Duodenal mucosa (tissue), 2 donors: ENCODE measurements around the gene SIL1.
"Not testable (repeated sequence)": the region's sequence is repeated elsewhere in the genome, so short reads cannot be mapped to it uniquely, and the experiment has no call there.

ENCODE experiments used
- H3K27ac ChIP-seq: one replicate; pipeline ENCODE4 v1.7.0; 2013; ENCODE audit warnings: low read depth, low read length
- H3K27me3 ChIP-seq, 2 donors: one replicate each; pipeline ENCODE4 v1.7.0; 2013; ENCODE audit warnings: low read length in 2 of 2, control low read depth in 1 of 2; ENCODE audit not compliant: insufficient read depth in 2 of 2, control insufficient read depth in 1 of 2
- H3K36me3 ChIP-seq, 2 donors: one replicate each; pipeline ENCODE4 v1.7.0; 2013; ENCODE audit warnings: low read length in 2 of 2, control low read depth in 1 of 2; ENCODE audit not compliant: insufficient read depth in 2 of 2, control insufficient read depth in 1 of 2
- H3K4me1 ChIP-seq, 2 donors: one replicate each; pipeline ENCODE4 v1.7.0; 2013; ENCODE audit warnings: low read length in 2 of 2, control low read depth in 1 of 2; ENCODE audit not compliant: insufficient read depth in 2 of 2, control insufficient read depth in 1 of 2
- H3K4me3 ChIP-seq, 2 donors: one replicate each; pipeline ENCODE4 v1.7.0; 2013; ENCODE audit warnings: low read length in 2 of 2, low read depth in 1 of 2
- H3K9ac ChIP-seq, 2 donors: one replicate each; pipeline ENCODE4 v1.7.0; 2013; ENCODE audit warnings: low read length in 2 of 2, low read depth in 1 of 2
- H3K9me3 ChIP-seq, 2 donors: one replicate each; pipeline ENCODE4 v1.7.0; 2013; ENCODE audit warnings: low read length in 2 of 2, control low read depth in 1 of 2; ENCODE audit not compliant: control insufficient read depth in 1 of 2

SIL1 gene

GRCh38 chr5:139178589-139178917 lies 19.6 kb downstream of the SIL1 start:
- peaks cover 33 to 47% of the 10 kb centered on the region in 2 donors for H3K4me1 ChIP-seq
- no peak overlapping the region for H3K27ac ChIP-seq
- peak overlapping the region in 1 of 2 donors; percentile 10 for H3K9ac ChIP-seq
- H3K36me3 ChIP-seq, result no peaks in the 10 kb centered on the region
- no peak overlapping the region for H3K4me3 ChIP-seq
- H3K9me3 ChIP-seq, result no peaks in the 10 kb centered on the region
- no peaks in the 10 kb centered on the region for H3K27me3 ChIP-seq

- H3K9ac ChIP-seq, result peak overlapping the region in 1 of 2 donors; percentile 10
Observed at GRCh38 chr5:139177809-139178588, 20.2 kb downstream of the SIL1 start.

GRCh38 chr5:139177281-139177680 lies 20.9 kb downstream of the SIL1 start:
- not testable (repeated sequence) for H3K27ac ChIP-seq, H3K27me3 ChIP-seq, H3K36me3 ChIP-seq, H3K9me3 ChIP-seq, H3K4me3 ChIP-seq, H3K9ac ChIP-seq
- H3K4me1 ChIP-seq, result peaks cover 33 to 37% of the 10 kb centered on the region in 2 donors

More at GRCh38 chr5:139177809-139178588, 20.2 kb downstream of the SIL1 start:
- no peak overlapping the region for H3K27ac ChIP-seq
- no peaks in the 10 kb centered on the region for H3K36me3 ChIP-seq
- no peaks in the 10 kb centered on the region for H3K27me3 ChIP-seq
- H3K9me3 ChIP-seq, result no peaks in the 10 kb centered on the region
- H3K4me1 ChIP-seq, result peaks cover 33 to 44% of the 10 kb centered on the region in 2 donors
- H3K4me3 ChIP-seq, result peak overlapping the region in 1 of 2 donors; percentile 7

GRCh38 chr5:139174382-139174781 lies 23.8 kb downstream of the SIL1 start:
- not testable (repeated sequence) for H3K4me3 ChIP-seq, H3K9ac ChIP-seq, H3K27ac ChIP-seq, H3K36me3 ChIP-seq, H3K27me3 ChIP-seq, H3K9me3 ChIP-seq
- H3K4me1 ChIP-seq, result peaks cover 19 to 20% of the 10 kb centered on the region in 2 donors

GRCh38 chr5:139171779-139172404 lies 26.3 kb downstream of the SIL1 start:
- no peaks in the 10 kb centered on the region for H3K4me1 ChIP-seq
- H3K4me3 ChIP-seq, result no peak overlapping the region
- H3K36me3 ChIP-seq, result no peaks in the 10 kb centered on the region
- no peaks in the 10 kb centered on the region for H3K27me3 ChIP-seq
- no peak overlapping the region for H3K27ac ChIP-seq
- peaks cover 0 to 8% of the 10 kb centered on the region in 2 donors for H3K9me3 ChIP-seq
- no peak overlapping the region for H3K9ac ChIP-seq

- no peak overlapping the region for H3K27ac ChIP-seq
- no peak overlapping the region for H3K9ac ChIP-seq
- no peak overlapping the region for H3K4me3 ChIP-seq
- no peaks in the 10 kb centered on the region for H3K27me3 ChIP-seq
- H3K4me1 ChIP-seq, result peaks cover 6 to 9% of the 10 kb centered on the region in 2 donors
- no peaks in the 10 kb centered on the region for H3K36me3 ChIP-seq
- peaks cover 0 to 8% of the 10 kb centered on the region in 2 donors for H3K9me3 ChIP-seq
Observed at GRCh38 chr5:139167952-139168720, 30.0 kb downstream of the SIL1 start.

GRCh38 chr5:139167533-139167932 lies 30.6 kb downstream of the SIL1 start:
- H3K9me3 ChIP-seq, result peaks cover 0 to 4% of the 10 kb centered on the region in 2 donors
- H3K36me3 ChIP-seq, result no peaks in the 10 kb centered on the region
- no peak overlapping the region for H3K4me3 ChIP-seq
- no peaks in the 10 kb centered on the region for H3K27me3 ChIP-seq
- no peak overlapping the region for H3K9ac ChIP-seq
- no peak overlapping the region for H3K27ac ChIP-seq
- H3K4me1 ChIP-seq, result peaks cover 9% of the 10 kb centered on the region in 2 donors

- Histone ChIP-seq H3K9ac (no peak overlapping the region), H3K27me3 (no peaks in the 10 kb centered on the region), H3K4me1 (peaks cover 9 to 14% of the 10 kb centered on the region in 2 donors), H3K4me3 (no peak overlapping the region), H3K36me3 (no peaks in the 10 kb centered on the region), H3K27ac (no peak overlapping the region), H3K9me3 (peaks cover 0 to 3% of the 10 kb centered on the region in 2 donors)
Observed at GRCh38 chr5:139167063-139167462, 31.1 kb downstream of the SIL1 start.

GRCh38 chr5:139164897-139165296 lies 33.3 kb downstream of the SIL1 start:
- not testable (repeated sequence) for H3K36me3 ChIP-seq, H3K9ac ChIP-seq, H3K4me3 ChIP-seq, H3K9me3 ChIP-seq, H3K27ac ChIP-seq, H3K27me3 ChIP-seq
- peaks cover 9 to 16% of the 10 kb centered on the region in 2 donors for H3K4me1 ChIP-seq

- Histone ChIP-seq H3K27me3 (no peaks in the 10 kb centered on the region), H3K27ac (no peak overlapping the region), H3K36me3 (no peaks in the 10 kb centered on the region), H3K4me1 (peaks cover 9 to 16% of the 10 kb centered on the region in 2 donors), H3K9me3 (no peaks in the 10 kb centered on the region), H3K9ac (no peak overlapping the region), H3K4me3 (no peak overlapping the region)
Observed at GRCh38 chr5:139164020-139164419, 34.1 kb downstream of the SIL1 start.
